Duodenal mucosa (tissue), 2 donors: ENCODE results near the gene CMTM2.
"Not testable (repeated sequence)": the region's sequence is repeated elsewhere in the genome, so short reads cannot be mapped to it uniquely, and the experiment has no call there.

Experiments
- H3K27ac ChIP-seq: one replicate; pipeline ENCODE4 v1.7.0; 2013; ENCODE audit warnings: low read depth, low read length
- H3K27me3 ChIP-seq, 2 donors: one replicate each; pipeline ENCODE4 v1.7.0; 2013; ENCODE audit warnings: low read length in 2 of 2, control low read depth in 1 of 2; ENCODE audit not compliant: insufficient read depth in 2 of 2, control insufficient read depth in 1 of 2
- H3K36me3 ChIP-seq, 2 donors: one replicate each; pipeline ENCODE4 v1.7.0; 2013; ENCODE audit warnings: low read length in 2 of 2, control low read depth in 1 of 2; ENCODE audit not compliant: insufficient read depth in 2 of 2, control insufficient read depth in 1 of 2
- H3K4me1 ChIP-seq, 2 donors: one replicate each; pipeline ENCODE4 v1.7.0; 2013; ENCODE audit warnings: low read length in 2 of 2, control low read depth in 1 of 2; ENCODE audit not compliant: insufficient read depth in 2 of 2, control insufficient read depth in 1 of 2
- H3K4me3 ChIP-seq, 2 donors: one replicate each; pipeline ENCODE4 v1.7.0; 2013; ENCODE audit warnings: low read length in 2 of 2, low read depth in 1 of 2
- H3K9ac ChIP-seq, 2 donors: one replicate each; pipeline ENCODE4 v1.7.0; 2013; ENCODE audit warnings: low read length in 2 of 2, low read depth in 1 of 2
- H3K9me3 ChIP-seq, 2 donors: one replicate each; pipeline ENCODE4 v1.7.0; 2013; ENCODE audit warnings: low read length in 2 of 2, control low read depth in 1 of 2; ENCODE audit not compliant: control insufficient read depth in 1 of 2

The CMTM2 gene

GRCh38 chr16:66629856-66630255 is 50.6 kb downstream of the CMTM2 start:
- H3K4me1 ChIP-seq: no peaks in the 10 kb centered on the region
- no peak overlapping the region for H3K27ac ChIP-seq
- H3K4me3 ChIP-seq: no peak overlapping the region
- no peak overlapping the region for H3K9ac ChIP-seq
- peaks cover 5 to 6% of the 10 kb centered on the region in 2 donors for H3K36me3 ChIP-seq
- H3K27me3 ChIP-seq: no peaks in the 10 kb centered on the region
- no peaks in the 10 kb centered on the region for H3K9me3 ChIP-seq

GRCh38 chr16:66630561-66631260 is 51.4 kb downstream of the CMTM2 start:
- H3K9ac ChIP-seq, H3K27me3 ChIP-seq, H3K9me3 ChIP-seq, H3K4me1 ChIP-seq, H3K4me3 ChIP-seq, H3K27ac ChIP-seq: not testable (repeated sequence)
- peaks cover 5 to 11% of the 10 kb centered on the region in 2 donors for H3K36me3 ChIP-seq

- H3K27ac ChIP-seq, H3K4me1 ChIP-seq, H3K9me3 ChIP-seq: not testable (repeated sequence)
Measured at GRCh38 chr16:66631558-66631957, 52.3 kb downstream of the CMTM2 start.

GRCh38 chr16:66634527-66635196 is 55.4 kb downstream of the CMTM2 start:
- H3K27me3 ChIP-seq: no peaks in the 10 kb centered on the region
- H3K9ac ChIP-seq: no peak overlapping the region
- no peaks in the 10 kb centered on the region for H3K9me3 ChIP-seq
- H3K27ac ChIP-seq: no peak overlapping the region
- H3K36me3 ChIP-seq: peaks cover 5 to 17% of the 10 kb centered on the region in 2 donors
- H3K4me3 ChIP-seq: no peak overlapping the region
- no peaks in the 10 kb centered on the region for H3K4me1 ChIP-seq

More at GRCh38 chr16:66631558-66631957, 52.3 kb downstream of the CMTM2 start:
- H3K36me3 ChIP-seq: peaks cover 5 to 16% of the 10 kb centered on the region in 2 donors
- H3K27me3 ChIP-seq, H3K9ac ChIP-seq, H3K4me3 ChIP-seq: not testable (repeated sequence)

GRCh38 chr16:66635406-66635805 is 56.1 kb downstream of the CMTM2 start:
- Histone ChIP-seq H3K27ac (no peak overlapping the region), H3K4me3 (no peak overlapping the region)

GRCh38 chr16:66636199-66636598 is 56.9 kb downstream of the CMTM2 start:
- Histone ChIP-seq H3K27ac (no peak overlapping the region), H3K4me1 (no peaks in the 10 kb centered on the region), H3K9me3 (no peaks in the 10 kb centered on the region), H3K9ac (no peak overlapping the region), H3K4me3 (no peak overlapping the region), H3K36me3 (peaks cover 5 to 17% of the 10 kb centered on the region in 2 donors), H3K27me3 (no peaks in the 10 kb centered on the region)

More at GRCh38 chr16:66635406-66635805, 56.1 kb downstream of the CMTM2 start:
- no peaks in the 10 kb centered on the region for H3K4me1 ChIP-seq
- peaks cover 5 to 17% of the 10 kb centered on the region in 2 donors for H3K36me3 ChIP-seq
- no peaks in the 10 kb centered on the region for H3K9me3 ChIP-seq
- no peaks in the 10 kb centered on the region for H3K27me3 ChIP-seq
- no peak overlapping the region for H3K9ac ChIP-seq

- H3K4me1 ChIP-seq: no peaks in the 10 kb centered on the region
- no peaks in the 10 kb centered on the region for H3K27me3 ChIP-seq
- H3K36me3 ChIP-seq: peaks cover 5 to 17% of the 10 kb centered on the region in 2 donors
- no peak overlapping the region for H3K9ac ChIP-seq
- no peak overlapping the region for H3K27ac ChIP-seq
- no peaks in the 10 kb centered on the region for H3K9me3 ChIP-seq
- no peak overlapping the region for H3K4me3 ChIP-seq
Measured at GRCh38 chr16:66637806-66638205, 58.5 kb downstream of the CMTM2 start.
